ENCODE measurements around the gene C12orf54. TPM values are rescaled to one million over a fixed set of nuclear protein-coding genes. Genes with fewer than 3 reads are reported as not detected.

C12orf54 gene
- total RNA-seq, 1 experiment from 2014 or later, result not detected

DNA sequence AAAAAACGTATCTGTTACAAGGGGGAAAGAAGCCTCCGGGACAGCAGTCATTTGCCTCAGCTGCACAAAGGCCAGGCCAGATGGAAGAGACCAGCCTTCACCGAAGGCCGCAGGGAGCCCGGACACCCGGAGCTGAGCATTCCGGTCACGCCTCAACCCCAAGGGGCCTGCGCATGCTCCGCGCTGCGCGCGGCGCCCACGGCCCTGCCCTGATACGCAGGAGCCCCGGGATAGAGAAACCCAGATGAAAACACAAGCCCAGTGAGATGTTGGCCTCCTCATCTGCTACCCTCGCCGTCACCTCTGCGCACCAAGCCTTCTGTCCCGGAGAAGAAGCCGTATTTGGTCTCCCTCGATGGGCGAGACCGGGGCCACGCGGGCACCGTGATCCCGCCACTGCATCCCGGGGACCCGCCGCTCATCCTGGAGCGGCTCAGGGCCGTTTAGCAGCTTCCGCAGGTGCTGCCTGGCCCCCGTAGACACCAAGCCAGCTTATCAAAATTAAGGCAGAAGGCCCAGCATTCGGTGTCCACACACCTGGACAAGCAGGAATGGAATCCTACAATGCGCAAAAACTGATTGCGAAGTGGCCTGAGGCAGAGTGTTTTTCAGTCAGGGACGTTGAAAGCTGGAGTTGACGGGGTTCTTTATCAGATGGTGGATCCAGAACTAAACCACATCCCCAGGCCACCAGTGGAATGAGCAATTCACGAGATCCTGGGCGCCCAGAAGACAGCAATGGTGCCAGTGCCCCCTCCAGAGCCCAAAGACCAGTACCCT, 45.8 kb downstream of the C12orf54 start (continued):
- TF ChIP-seq ZNF281 (CRISPR knock-in tag; IDR thresholded peaks at IDR 0.05), result no peak
- TF ChIP-seq CBFB (CRISPR knock-in tag; IDR thresholded peaks at IDR 0.05; ENCODE audit: low read depth), result no peak
- no peak for TF ChIP-seq NFE2L1 (CRISPR knock-in tag; IDR thresholded peaks at IDR 0.05)
- TF ChIP-seq, protein P1, sequence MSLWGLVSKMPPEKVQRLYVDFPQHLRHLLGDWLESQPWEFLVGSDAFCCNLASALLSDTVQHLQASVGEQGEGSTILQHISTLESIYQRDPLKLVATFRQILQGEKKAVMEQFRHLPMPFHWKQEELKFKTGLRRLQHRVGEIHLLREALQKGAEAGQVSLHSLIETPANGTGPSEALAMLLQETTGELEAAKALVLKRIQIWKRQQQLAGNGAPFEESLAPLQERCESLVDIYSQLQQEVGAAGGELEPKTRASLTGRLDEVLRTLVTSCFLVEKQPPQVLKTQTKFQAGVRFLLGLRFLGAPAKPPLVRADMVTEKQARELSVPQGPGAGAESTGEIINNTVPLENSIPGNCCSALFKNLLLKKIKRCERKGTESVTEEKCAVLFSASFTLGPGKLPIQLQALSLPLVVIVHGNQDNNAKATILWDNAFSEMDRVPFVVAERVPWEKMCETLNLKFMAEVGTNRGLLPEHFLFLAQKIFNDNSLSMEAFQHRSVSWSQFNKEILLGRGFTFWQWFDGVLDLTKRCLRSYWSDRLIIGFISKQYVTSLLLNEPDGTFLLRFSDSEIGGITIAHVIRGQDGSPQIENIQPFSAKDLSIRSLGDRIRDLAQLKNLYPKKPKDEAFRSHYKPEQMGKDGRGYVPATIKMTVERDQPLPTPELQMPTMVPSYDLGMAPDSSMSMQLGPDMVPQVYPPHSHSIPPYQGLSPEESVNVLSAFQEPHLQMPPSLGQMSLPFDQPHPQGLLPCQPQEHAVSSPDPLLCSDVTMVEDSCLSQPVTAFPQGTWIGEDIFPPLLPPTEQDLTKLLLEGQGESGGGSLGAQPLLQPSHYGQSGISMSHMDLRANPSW (CRISPR knock-in tag; conservative IDR thresholded peaks at IDR 0.05; ENCODE audit: low read depth), result no peak
- no peak for TF ChIP-seq CREM (CRISPR knock-in tag; IDR thresholded peaks at IDR 0.05)
- TF ChIP-seq NFYB (CRISPR knock-in tag; conservative IDR thresholded peaks at IDR 0.05; ENCODE audit: low read depth), result no peak
- no peak for TF ChIP-seq ZNF396 (CRISPR knock-in tag; IDR thresholded peaks at IDR 0.05; ENCODE audit: borderline replicate concordance)
- TF ChIP-seq E2F4 (CRISPR knock-in tag; IDR thresholded peaks at IDR 0.05; ENCODE audit: borderline replicate concordance, low read depth), result no peak

DNA sequence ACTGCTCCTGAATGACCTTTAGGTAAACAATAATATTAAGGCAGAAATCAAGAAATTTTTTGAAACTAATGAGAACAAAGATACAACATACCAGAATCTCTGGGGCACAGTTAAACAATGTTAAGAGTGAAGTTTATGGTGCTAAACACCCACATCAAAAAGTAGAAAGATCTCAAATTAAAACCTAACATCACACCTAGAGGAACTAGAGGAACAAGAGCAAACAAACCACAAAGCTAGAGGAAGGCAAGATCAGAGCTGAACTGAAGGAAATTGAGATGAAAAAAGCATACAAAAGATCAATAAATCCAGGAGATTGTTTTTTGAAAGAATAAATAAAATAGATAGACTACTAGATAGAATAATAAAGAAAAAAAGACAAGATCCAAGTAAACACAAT, 50.3 kb downstream of the C12orf54 start:
- ATAC-seq (no peak), DNase-seq (ENCODE audit: low spot score) (no peak)
- no peak overlapping the region for H3K27ac Mint-ChIP-seq
- no peak overlapping the region for H3K4me3 Mint-ChIP-seq
- H3K9me3 Mint-ChIP-seq, result peaks cover 20% of the 10 kb centered on the region
- no peaks in the 10 kb centered on the region; the same call in 1 of the 2 replicates for H3K27me3 Mint-ChIP-seq (ENCODE audit: low read depth)
- TF ChIP-seq, protein P2, sequence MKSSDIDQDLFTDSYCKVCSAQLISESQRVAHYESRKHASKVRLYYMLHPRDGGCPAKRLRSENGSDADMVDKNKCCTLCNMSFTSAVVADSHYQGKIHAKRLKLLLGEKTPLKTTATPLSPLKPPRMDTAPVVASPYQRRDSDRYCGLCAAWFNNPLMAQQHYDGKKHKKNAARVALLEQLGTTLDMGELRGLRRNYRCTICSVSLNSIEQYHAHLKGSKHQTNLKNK (CRISPR knock-in tag; IDR thresholded peaks at IDR 0.05), result no peak
- TF ChIP-seq, protein P3, sequence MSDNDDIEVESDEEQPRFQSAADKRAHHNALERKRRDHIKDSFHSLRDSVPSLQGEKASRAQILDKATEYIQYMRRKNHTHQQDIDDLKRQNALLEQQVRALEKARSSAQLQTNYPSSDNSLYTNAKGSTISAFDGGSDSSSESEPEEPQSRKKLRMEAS (CRISPR knock-in tag; IDR thresholded peaks at IDR 0.05), result no peak
- no peak for TF ChIP-seq ERG (CRISPR knock-in tag; IDR thresholded peaks at IDR 0.05)
- TF ChIP-seq TCF7 (CRISPR knock-in tag; IDR thresholded peaks at IDR 0.05; ENCODE audit: low read depth), result no peak
- no peak for TF ChIP-seq E2F1 (CRISPR knock-in tag; IDR thresholded peaks at IDR 0.05)
- no peak for TF ChIP-seq ZNF512 (CRISPR knock-in tag; IDR thresholded peaks at IDR 0.05; ENCODE audit: borderline replicate concordance)
- TF ChIP-seq FOXP1 (CRISPR knock-in tag; IDR thresholded peaks at IDR 0.05; ENCODE audit: borderline replicate concordance), result no peak
- TF ChIP-seq SMAD4 (CRISPR knock-in tag; IDR thresholded peaks at IDR 0.05), result no peak
- TF ChIP-seq, protein P4, sequence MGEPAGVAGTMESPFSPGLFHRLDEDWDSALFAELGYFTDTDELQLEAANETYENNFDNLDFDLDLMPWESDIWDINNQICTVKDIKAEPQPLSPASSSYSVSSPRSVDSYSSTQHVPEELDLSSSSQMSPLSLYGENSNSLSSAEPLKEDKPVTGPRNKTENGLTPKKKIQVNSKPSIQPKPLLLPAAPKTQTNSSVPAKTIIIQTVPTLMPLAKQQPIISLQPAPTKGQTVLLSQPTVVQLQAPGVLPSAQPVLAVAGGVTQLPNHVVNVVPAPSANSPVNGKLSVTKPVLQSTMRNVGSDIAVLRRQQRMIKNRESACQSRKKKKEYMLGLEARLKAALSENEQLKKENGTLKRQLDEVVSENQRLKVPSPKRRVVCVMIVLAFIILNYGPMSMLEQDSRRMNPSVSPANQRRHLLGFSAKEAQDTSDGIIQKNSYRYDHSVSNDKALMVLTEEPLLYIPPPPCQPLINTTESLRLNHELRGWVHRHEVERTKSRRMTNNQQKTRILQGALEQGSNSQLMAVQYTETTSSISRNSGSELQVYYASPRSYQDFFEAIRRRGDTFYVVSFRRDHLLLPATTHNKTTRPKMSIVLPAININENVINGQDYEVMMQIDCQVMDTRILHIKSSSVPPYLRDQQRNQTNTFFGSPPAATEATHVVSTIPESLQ (CRISPR knock-in tag; IDR thresholded peaks at IDR 0.05), result no peak
- no peak for TF ChIP-seq USF1 (CRISPR knock-in tag; IDR thresholded peaks at IDR 0.05)
- TF ChIP-seq MYBL2 (CRISPR knock-in tag; IDR thresholded peaks at IDR 0.05), result no peak
- TF ChIP-seq ZNF416 (CRISPR knock-in tag; IDR thresholded peaks at IDR 0.05), result no peak
- no peaks in the 10 kb centered on the region for H3K4me1 Mint-ChIP-seq
- H3K36me3 Mint-ChIP-seq, result no peaks in the 10 kb centered on the region
- POLR2A ChIA-PET, result no interaction called here
- CTCF ChIA-PET, result no interaction called here

Data from WTC11 (cell line).